Right forelimb (tissue), 1 donor: ENCODE measurements around the gene STRADA.

ENCODE experiments used
- DNase-seq: peaks from one replicate; pipeline ENCODE4 v3.0.0-alpha.2; 2018

Gene STRADA

DNA sequence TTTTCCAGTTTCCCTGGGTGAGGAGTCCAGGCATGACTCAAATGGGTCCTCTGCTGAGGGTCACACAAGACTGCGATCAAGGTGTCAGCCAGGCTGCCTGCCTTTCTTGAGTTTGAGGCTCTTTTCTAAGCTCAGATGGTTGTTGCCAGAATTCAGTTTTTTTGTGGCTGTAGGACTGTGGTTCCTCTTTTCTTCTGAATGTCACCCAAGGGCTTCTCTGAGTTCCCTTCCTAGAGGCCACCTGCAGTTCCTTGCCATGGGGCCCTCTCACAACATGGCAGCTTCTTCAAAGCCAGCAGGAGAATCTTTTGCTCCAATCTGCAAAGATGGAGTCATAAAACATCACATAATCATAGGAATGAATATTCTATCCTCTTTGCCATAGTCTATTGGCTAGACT is 59.2 kb downstream of the STRADA start:
- no peak for DNase-seq

DNA sequence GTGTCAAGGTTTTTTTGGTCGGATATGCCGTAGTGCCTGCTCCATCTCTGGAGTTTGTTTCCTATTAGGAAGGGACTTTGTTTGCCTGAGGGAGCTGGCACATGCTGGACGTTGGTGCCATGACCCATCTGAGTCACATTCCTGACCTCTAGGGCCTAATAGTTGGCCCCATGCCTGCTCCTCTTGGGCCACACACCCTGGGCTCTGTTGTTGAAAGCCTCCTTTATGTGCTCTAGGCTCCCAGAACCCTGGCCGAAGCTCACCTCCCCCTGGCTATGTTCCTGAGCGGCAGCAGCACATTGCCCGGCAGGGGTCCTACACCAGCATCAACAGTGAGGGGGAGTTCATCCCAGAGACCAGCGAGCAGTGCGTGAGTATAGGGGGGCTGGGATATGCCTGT is 60.1 kb downstream of the STRADA start:
- no peak for DNase-seq

DNA sequence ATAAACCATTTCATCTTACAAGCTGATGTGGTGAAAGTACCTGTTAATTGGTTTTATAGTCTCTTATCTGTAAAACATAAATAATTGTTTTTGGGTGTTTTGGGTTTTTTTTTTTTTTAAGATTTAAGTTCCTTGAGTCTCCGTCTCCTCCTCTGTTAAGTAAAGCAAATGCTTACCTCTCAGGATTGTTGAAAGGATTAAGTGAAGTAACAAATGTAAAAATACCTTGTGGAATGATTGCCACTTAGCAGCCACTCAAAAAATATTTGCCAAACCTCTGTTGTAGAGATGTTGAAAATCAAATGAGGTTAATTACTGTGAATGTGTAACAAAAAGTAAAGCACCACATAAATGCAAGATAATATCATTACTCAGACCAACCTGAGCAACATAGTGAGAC is 60.9 kb downstream of the STRADA start:
- no peak for DNase-seq

DNA sequence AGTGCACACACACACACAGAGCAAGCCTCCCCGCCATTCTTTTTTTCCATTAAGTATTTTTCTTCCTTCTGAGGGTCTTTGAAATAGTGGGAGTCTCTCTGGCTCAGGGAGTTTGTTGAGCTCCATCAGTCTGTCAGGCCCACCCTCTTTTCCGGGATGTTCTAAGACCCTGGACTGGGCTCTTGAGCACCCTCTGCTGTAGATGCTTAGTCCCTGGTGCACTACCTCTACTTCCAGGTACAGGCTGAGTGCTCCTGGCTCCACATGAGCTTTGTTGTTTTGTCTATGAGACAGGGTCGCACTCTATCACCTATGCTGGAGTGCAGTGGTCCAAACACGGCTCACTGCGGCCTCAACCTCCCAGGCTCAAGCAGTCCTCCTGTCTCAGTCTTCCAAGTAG is 62.4 kb downstream of the STRADA start:
- no peak for DNase-seq

DNA sequence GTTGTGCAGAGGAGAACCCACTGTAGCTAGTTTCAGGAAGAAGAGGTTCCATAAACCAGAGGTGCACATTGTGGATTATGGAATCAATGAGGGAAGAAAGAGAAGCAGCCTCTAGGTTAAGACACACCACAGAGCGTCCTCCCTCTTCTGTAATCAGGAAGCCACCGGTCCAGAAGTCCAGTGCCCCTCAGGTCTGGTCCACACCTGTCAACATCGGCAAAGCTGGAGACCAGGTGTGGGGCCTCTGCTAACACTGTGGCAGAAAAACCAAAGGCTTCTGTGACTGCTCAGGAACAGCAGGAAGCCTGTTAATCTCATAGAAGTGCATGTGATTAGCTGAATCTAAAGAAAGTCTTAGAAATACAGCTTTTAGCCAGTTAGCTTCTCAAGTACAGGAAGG is 65.0 kb downstream of the STRADA start:
- no peak for DNase-seq

DNA sequence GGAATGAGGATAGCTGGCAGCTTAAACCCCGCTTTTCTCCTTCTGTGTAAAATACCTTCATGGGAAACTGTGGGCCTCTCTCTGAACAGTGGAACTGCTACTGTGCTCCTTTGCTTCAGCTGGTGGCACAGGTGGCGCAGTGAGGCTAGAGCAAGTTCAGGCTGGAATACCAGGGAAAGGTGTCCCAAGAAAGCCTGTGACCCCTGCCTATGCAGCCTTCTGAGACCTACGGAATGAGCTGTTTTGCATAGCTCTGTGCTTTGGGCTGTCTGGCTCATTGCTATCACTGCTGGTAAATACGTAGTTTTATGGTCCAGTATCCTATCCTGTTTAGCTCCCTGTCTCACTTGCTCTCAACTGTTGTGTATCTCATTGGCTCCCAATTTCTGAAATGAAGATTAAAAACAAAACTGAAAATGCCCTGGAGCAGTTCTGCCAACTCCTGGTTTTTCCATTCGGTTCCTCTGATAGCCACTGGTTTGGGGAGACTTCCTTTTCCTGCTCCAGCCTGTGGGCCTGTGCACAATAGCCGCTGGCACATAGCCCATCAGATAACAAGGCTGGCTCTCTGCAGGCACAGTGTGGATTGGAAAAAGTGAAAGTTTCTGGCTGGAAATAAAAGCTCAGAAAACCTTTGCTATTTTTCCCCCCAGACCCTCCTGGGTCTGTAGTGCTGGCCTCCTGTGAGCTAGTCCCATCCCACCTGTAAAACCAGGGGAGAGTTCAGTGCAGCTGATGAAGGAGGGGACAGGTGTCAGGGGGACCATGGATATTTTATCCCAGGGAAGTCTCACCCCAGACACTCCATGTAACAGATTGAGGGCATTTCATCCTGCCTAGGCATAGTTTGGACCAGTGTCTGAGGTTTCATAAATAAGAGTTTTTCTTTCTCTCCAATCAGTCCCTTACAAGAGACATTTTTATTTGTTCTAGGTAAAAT is 65.7 kb downstream of the STRADA start:
- no peak for DNase-seq

DNA sequence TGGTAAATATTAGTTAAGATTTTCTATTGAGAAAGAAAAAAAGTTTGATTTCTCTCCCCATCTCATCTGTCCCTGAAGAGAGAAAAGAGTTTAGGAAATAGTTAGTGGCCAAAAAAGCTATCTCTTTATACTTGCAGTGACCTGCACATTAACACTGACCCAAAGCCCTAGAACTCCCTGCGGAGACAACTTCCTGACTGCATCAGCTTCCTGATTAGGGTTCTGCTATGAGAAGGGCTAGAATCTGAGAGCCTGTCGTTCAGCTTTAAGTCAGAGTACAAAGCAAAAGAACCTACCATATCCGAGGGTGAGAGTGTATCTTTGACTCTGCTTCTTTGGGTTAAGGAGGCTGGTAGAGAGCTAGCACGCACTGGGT is 66.4 kb downstream of the STRADA start:
- DNase-seq: no peak

DNA sequence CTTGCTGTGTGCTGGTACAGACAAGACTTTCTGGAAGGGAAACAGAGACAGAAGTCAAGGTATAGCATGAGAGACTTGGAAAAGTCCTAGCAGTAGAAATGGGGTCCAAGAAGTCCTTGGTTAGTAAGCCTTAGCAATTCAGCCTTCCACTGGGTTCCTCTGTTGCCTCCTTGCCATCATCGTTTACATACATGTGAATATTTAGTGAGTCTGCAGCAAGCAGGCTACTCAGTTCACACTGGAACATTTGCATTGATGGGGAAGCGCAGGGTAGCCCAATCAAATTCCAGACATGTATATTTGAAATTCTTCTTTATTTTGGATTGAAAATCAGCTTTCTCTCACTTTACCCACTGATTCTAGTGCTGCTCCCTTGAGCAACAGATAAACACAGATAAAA is 68.7 kb downstream of the STRADA start:
- no peak for DNase-seq

DNA sequence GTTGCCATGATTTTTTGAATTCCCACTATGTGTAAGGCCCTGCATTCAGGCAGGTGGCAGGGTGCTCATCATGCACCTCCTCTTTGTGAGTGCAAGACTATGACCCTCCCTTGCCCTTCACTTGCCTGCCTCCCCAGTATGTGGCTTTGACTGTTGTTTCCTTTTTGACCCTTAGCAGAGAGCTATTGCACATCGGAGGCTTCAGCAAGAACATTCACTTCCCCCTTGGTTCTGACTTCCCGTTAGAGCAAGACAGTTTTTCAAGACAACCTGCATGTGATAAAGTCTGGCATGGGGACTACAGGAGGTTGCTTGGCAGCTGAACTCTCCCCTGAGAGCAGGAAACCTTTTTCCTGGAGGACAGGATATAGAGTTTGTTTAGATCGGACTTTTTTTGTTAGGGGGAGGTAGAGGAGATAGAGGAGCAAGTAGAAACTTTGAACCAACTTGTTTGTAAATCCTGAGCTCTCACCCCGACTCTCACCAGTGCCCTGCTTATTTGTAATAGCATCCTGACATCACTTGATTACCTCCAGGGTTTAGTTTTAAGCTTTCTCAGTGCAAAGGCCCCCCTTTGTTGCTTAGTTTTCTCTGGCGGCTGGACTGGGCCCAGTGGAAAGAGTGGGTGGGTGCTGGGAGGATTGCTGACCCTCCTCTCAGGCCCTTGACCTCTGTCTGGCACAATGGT is 75.9 kb downstream of the STRADA start:
- no peak for DNase-seq

DNA sequence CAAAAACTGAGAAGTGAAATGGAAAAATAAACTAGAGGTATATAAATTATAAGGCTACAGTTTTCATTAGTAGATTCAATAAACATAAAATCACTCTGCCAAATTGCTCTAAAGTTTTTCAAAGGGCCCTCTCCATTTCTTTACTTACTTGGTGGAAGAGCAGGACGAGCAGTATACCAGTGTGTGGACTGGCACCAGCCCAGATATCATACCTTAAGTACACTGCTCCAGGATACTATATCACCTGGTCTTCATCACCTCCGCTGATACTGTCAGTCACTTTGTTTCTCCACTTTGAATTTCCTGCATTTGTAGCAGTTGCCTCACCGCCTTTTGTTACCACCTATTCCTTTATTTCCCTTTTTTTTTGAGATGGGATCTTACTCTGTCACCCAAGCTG is 81.7 kb downstream of the STRADA start:
- DNase-seq: no peak

DNA sequence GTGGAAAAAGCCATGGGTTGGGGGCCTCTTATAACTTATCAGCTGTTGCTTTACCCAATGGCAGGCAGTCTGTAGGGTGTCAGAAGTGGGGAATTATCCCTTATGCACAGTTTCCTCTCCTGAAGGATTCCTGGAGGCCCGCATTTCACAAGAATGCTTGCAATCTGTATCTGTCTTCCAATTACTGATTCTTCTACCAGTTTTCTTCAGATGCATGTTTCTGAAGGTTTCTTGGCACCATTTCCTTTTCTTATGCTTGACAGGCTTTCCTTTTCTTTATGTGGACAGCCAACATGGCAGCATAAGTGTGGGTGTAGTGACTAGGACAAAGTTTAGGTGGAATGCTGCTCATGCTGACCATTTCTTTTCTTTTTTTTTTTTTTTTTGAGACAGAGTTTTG is 83.2 kb downstream of the STRADA start:
- no peak for DNase-seq

DNA sequence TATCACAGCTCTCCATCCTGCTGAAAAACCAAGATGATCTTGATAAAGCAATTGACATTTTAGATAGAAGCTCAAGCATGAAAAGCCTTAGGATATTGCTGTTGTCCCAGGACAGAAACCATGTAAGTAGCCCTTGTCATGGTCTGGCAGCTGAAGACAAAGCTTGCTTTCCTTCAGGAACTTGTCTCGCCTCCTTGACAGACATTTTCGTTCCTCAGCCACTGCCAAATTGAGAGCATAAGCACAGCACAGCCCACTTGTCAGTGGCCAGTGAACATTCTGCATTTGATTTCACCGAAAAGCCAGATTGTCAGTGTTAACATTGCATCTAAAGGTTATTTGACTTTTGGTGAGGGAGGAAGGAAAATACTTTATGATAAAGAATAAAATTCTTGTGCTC is 83.8 kb downstream of the STRADA start:
- no peak for DNase-seq

DNA sequence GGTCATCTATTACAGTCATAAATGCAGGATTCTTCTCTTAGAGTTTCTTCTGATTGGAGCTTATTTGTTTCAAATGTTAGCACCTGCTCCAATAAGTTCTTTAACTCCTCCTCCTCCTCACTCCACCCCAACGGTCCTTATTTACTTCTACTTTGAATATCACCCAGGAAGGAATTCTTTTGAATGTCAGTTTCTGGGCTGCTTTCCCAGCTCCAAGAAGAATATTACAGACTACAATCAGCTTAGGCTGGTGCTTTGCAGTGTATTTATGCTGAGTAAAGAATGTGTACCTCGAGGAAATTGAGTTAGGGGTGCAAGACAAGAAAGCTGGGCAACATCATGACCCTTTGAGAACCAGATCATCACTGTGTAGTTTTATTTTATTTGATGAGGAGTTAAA is 88.5 kb downstream of the STRADA start:
- no peak for DNase-seq
